Stimulated activated CD8-positive, alpha-beta memory T cell treated with anti-CD3 and anti-CD28 coated beads, Interleukin-15, amount 100 ng/mL, for 24 hours (primary cell): Measurements from ENCODE around the gene INSR.

Source experiments
- DNase-seq: peaks from one replicate; pipeline ENCODE4 v3.0.0-alpha.2; 2020; ENCODE audit warnings: low read depth

INSR gene

DNA sequence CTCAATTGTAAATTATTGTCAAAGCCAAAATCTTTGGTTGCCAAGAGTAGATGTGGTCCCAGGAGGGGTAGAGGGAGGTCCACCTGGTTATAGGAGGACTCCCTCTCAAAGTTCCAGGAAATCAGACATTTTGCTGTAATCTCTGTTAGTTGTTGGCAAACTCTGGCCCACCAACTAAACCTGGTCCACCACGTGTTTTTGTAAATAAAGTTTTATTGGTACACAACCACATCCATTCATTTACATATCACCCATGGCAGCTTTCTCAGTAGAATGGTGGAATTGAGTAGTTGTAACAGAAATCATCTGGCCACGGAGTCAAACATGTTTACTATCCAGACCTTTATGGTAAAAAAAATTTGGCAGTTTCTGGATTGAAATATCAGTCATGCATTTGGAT is 154.1 kb downstream of the INSR start:
- no peak for DNase-seq

DNA sequence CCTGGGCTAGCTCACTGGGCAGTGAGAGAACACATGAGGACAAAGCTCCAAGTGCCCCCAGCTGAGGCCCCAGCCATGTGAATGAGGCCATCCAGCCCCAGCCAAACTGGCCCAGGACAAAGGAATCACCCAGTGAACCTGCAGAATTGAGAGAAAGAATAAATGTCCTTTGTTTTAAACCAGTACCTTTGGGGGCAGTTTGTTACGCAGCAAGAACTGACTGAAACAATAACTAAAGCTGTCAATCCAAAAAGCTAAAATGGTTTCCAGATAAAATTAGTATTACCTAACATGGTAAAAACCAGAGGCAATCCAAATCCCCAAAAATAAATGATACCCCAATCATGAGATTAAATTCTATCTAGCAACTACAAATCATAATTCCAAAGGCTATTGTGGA is 155.1 kb downstream of the INSR start:
- DNase-seq, result no peak

- DNase-seq, result no peak
Measured at GRCh38 chr19:7138402-7138801, 155.8 kb downstream of the INSR start.

DNA sequence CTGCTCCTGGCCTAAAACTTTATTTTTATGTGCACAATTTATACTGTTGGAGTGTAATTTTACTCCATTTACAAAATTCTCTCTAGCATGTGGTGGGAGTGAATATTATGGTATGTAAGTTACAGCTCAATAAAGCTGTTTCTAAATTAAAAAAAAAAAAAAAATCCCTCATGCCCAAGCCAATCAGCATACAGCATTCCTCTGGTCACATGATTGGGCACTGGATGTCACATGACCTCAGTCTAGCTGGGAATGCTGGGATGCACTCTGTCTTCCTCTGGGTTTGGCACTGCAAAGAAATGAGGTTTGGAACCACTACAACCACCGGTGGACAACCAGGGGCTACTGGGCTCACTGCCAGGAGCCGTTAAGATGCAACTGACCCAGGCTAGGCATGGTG is 157.1 kb downstream of the INSR start:
- no peak for DNase-seq

DNA sequence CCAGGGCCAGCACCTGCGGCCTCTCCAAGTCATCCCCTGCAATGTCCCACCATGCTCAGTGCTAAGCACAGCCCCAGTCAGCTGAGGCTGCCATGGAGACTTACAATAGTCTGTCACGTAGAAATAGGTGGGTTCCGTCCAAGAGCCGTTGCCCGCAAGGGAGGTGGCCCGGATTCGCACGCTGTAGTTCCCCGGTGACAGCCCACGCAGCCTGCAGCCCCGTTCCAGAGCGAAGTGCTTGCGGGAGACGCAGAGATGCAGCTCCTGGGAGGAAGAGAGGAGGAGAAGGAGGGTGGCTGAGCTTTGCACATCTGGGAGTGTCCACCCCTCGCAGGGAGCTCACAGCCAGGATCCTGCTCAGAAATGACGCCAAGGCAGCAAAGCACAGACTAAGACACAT is 162.2 kb downstream of the INSR start:
- no peak for DNase-seq

DNA sequence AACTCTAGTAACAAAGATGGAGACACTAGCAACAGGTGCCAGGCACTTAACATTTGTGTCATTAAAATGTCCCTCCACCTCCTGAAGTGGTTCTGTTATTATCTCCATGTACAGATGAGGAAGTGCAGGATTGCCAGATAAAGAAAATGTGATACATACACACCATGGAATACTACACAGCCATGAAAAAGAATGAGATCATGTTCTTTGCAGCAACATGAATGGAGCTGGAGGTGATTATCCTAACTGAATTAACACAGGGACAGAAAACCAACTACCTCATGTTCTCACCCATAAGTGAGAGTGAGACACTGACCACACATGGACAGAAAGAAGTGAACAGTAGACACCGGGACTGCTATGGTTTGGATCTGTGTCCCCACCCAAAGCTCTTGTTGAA is 164.2 kb downstream of the INSR start:
- DNase-seq, result no peak

- no peak for DNase-seq
Measured at GRCh38 chr19:7126132-7126531, 168.1 kb downstream of the INSR start.

DNA sequence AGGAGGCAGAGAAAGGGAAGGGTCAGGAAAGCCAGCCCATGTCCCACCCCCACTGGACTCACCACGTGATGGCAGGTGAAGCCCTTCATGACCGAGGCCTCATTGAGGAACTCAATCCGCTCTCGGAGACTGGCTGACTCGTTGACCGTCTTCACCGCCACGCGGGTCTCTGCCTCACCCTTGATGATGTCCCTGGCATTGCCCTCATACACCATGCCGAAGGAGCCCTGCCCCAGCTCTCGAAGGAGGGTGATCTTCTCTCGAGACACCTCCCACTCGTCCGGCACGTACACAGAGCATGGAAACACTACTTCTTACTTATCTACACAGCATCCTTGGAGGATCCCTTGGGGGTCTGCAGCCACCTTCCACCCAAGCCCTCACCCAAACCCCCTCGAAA is 169.0 kb downstream of the INSR start:
- DNase-seq, result no peak

GRCh38 chr19:7124782-7125181 is 169.4 kb downstream of the INSR start:
- no peak for DNase-seq

GRCh38 chr19:7122701-7123100 is 171.5 kb downstream of the INSR start:
- no peak for DNase-seq

GRCh38 chr19:7120499-7120898 is 173.7 kb downstream of the INSR start:
- no peak for DNase-seq

DNA sequence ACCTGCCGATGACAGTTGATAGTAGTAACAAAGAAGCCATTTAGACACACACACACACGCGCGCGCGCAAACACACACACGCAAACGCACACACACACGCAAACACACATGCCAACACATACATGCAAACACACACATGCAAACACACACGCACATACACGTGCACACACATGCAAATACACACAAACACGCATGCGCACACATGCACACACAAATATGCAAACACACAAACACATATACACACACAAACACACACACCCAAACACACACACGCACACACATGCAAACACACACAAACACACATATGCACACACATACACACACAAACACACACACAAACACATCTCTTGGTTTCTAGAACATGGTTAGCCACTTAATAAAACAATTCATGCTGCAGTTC is 174.6 kb downstream of the INSR start:
- DNase-seq, result no peak

DNA sequence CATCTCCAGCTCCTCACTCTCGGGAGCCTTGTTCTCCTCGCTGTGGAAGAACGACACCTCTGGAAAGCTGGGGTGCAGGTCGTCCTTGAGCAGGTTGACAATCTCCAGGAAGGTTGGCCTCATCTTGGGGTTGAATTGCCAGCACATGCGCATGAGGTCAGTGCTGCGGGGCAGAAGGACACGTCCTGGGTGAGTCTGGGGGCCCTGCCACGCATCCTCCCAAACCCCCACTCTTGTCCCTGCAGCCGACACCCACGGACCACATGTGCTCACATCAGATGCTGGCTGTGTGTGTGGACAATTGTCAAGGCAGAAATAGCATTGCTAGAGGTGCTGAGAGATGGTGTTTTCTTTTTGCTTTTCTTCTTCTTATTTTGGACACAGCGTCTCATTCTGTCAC is 177.0 kb downstream of the INSR start:
- DNase-seq, result no peak

- no peak for DNase-seq
Measured at GRCh38 chr19:7115721-7116120, 178.5 kb downstream of the INSR start.

DNA sequence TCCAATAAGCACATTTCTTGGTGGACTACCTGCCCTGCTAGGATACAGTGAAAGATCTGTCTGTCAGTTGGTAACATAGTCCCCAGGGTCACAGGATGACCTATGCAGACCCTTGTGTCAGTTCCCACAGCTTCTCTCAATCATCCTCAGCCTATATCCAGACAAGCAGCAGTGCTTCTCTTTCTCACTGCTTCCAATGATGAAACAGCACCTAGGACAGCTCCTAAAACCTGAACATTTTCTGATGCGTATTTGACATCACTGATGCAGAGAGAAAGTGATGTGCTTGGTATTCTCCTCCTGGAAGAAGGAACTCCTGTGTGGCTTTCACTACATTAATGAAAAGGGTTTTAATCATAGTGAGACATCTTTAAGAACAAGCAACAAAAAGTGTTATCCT is 181.0 kb downstream of the INSR start:
- no peak for DNase-seq

DNA sequence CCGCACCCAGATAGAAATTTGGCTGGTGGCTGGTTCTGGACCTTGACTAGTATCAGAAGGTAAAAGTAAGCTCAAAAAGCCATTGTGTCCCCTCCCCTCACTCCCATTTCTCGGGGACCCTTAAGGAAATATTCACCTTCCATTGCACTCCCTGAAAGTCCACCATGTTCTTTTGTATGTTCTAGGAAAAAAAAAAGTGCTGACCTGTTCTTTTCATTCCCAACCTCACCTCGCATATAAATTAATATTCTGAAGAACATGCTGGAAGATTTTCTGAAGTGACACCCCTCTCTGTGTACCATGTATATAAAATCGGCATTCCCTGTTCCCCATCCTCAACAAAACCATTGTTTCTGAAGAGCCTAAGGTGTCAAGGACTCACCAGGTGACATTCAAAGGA is 181.5 kb downstream of the INSR start:
- DNase-seq, result no peak

GRCh38 chr19:7109678-7110289 is 184.4 kb downstream of the INSR start:
- DNase-seq, result no peak

DNA sequence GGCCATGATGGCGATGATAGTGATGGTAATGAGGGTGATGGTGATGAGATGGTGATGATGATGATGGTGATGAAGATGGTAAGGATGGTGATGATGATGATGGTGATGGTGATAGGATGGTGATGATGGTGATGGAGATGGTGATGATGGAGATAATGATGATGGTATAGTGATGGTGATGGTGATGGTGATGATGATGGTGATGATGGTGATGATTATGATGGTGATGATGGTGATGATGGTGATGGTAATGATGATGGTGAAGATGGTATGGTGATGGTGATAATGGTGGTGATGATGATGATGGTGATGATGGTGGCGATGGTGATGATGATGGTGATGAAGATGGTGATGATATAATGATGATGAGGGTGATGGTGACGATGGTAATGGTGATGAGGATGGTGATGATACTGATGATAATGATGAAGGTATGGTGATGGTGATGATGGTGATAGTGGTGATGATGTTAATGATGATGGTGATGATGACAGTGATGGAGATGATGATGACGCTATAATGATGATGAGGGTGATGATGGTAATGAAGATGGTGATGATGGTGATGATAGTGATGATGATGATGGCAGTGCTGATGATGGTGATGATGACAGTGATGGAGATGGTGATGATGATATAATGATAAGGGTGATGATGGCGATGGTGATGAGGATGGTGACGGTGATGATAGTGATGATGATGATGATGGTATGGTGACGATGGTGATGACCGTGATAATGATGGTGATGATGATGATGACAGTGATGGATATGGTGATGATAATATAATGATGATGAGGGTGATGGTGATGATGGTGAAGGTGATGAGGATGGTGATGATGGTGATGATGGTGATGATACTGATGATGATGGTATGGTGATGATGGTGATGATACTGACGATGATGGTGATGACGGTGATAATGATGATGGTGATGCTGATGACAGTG is 187.2 kb downstream of the INSR start:
- no peak for DNase-seq

DNA sequence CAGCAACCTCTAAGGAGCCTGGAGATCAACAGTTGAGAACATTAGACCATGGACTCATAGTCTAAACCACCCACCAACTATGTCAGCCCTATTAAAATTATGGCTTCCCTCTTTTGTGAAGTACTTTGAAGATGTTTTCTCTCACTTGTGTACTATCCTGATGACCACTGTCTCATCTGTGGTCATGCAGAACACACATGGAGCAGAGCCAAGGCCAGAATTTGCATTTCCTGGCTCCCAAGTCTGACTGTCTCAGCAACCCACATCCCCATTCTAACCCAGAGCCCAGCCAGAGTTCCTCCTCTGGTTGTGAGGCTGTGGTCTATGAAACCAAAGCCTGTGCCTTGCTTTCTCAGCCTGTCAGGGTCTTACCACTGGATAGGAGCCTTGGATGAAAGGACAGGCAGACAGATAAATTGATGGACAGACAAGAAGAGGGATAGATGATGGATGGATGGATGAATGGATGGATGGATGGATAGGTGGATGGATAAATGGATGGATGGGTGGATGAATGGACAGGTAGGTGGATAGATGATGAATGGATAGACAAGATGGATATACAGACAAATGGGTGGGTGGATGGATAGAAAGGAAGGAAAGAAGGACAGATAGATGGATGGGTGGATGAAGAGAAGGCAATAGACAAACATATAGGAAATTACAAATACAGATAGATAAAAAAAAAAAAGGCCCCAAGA is 189.3 kb downstream of the INSR start:
- no peak for DNase-seq

DNA sequence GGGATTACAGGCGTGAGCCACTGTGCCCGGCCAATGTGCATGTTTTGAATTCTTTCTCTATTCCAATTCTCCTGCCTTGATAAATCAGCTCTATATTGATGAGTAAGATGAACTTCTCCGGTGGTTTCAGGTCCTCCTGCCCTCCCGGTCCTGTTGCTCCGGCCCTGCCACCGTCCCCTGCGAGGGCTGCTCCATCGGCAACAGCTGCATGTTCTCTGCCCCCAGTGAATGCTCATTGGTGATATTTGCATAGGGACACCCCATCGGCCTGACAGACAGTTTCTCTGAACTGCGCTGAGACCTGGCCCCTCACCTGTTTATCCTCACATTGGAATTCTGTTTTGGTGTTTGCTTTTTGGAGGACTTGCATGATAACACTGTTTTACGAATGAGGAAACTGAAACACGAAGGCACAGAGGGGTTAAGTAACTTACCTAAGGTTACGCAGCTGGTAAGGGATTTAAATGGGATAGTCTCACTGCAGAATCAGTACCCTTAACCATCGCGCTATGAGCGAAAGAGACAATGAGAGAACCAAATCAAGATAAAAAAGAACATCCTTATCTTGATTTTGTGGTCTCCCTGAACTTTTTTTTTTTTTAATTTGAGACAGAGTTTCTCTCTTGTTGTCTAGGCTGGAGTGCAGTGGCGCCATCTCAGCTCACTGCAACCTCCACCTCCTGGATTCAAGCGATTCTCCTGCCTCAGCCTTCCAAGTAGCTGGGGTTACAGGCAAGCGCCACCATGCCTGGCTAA is 192.5 kb downstream of the INSR start:
- DNase-seq, result no peak

DNA sequence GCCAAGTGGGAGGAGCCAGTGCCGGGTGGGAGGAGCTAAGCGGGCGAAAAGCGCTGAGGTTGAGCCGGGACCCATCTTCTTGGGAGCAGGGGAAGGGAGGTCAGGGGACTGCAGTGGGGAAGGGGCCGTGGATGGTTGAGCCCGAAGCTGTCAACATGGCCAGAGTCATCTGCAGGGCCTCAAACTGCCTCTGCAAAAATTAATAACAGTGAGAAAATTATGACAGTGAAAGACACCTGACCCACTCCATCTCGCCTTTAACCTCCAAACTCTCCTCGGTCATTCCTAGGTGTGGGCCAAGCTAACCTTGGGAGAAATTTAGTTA is 194.7 kb downstream of the INSR start:
- no peak for DNase-seq
